ENCODE data around the gene BBX.

DNA sequence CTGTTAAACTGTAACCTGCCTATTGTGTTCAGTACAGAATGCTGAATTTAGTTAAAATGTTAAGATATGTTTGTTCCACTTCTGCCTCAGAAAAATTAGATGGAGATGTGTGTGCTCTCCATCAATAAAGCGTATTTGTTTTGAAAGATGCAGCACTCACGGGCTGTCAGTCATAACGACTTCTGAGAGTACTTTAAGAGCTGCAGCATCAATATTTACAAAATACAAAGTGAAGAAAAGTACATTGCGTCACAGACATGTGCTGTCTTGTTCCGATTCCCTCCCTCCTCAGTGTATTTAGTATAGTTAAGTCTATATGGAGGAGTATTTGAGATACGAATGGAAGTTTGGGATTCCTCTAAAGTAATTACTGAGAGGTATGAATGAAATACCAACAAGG lies 166.6 kb downstream of the BBX start:
- TF ChIP-seq, protein P1, sequence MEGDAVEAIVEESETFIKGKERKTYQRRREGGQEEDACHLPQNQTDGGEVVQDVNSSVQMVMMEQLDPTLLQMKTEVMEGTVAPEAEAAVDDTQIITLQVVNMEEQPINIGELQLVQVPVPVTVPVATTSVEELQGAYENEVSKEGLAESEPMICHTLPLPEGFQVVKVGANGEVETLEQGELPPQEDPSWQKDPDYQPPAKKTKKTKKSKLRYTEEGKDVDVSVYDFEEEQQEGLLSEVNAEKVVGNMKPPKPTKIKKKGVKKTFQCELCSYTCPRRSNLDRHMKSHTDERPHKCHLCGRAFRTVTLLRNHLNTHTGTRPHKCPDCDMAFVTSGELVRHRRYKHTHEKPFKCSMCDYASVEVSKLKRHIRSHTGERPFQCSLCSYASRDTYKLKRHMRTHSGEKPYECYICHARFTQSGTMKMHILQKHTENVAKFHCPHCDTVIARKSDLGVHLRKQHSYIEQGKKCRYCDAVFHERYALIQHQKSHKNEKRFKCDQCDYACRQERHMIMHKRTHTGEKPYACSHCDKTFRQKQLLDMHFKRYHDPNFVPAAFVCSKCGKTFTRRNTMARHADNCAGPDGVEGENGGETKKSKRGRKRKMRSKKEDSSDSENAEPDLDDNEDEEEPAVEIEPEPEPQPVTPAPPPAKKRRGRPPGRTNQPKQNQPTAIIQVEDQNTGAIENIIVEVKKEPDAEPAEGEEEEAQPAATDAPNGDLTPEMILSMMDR (IDR thresholded peaks at IDR 0.05; ENCODE audit: low read depth, low read length, missing input control) = no peak
- TF ChIP-seq EGR1 (IDR thresholded peaks at IDR 0.05; ENCODE audit: low read depth in 2 of 2) = no peak
- TF ChIP-seq JUND (IDR thresholded peaks at IDR 0.05) = no peak
- TF ChIP-seq, protein P2, sequence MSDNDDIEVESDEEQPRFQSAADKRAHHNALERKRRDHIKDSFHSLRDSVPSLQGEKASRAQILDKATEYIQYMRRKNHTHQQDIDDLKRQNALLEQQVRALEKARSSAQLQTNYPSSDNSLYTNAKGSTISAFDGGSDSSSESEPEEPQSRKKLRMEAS (IDR thresholded peaks at IDR 0.05) = no peak
- no peak for TF ChIP-seq YY1 (IDR thresholded peaks at IDR 0.05)
- TF ChIP-seq TAF1 (conservative IDR thresholded peaks at IDR 0.05) = no peak
- TF ChIP-seq, protein P3, sequence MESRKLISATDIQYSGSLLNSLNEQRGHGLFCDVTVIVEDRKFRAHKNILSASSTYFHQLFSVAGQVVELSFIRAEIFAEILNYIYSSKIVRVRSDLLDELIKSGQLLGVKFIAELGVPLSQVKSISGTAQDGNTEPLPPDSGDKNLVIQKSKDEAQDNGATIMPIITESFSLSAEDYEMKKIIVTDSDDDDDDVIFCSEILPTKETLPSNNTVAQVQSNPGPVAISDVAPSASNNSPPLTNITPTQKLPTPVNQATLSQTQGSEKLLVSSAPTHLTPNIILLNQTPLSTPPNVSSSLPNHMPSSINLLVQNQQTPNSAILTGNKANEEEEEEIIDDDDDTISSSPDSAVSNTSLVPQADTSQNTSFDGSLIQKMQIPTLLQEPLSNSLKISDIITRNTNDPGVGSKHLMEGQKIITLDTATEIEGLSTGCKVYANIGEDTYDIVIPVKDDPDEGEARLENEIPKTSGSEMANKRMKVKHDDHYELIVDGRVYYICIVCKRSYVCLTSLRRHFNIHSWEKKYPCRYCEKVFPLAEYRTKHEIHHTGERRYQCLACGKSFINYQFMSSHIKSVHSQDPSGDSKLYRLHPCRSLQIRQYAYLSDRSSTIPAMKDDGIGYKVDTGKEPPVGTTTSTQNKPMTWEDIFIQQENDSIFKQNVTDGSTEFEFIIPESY (IDR thresholded peaks at IDR 0.05) = no peak
- TF ChIP-seq FOXA1 (IDR thresholded peaks at IDR 0.05) = no peak
- TF ChIP-seq, protein P4, sequence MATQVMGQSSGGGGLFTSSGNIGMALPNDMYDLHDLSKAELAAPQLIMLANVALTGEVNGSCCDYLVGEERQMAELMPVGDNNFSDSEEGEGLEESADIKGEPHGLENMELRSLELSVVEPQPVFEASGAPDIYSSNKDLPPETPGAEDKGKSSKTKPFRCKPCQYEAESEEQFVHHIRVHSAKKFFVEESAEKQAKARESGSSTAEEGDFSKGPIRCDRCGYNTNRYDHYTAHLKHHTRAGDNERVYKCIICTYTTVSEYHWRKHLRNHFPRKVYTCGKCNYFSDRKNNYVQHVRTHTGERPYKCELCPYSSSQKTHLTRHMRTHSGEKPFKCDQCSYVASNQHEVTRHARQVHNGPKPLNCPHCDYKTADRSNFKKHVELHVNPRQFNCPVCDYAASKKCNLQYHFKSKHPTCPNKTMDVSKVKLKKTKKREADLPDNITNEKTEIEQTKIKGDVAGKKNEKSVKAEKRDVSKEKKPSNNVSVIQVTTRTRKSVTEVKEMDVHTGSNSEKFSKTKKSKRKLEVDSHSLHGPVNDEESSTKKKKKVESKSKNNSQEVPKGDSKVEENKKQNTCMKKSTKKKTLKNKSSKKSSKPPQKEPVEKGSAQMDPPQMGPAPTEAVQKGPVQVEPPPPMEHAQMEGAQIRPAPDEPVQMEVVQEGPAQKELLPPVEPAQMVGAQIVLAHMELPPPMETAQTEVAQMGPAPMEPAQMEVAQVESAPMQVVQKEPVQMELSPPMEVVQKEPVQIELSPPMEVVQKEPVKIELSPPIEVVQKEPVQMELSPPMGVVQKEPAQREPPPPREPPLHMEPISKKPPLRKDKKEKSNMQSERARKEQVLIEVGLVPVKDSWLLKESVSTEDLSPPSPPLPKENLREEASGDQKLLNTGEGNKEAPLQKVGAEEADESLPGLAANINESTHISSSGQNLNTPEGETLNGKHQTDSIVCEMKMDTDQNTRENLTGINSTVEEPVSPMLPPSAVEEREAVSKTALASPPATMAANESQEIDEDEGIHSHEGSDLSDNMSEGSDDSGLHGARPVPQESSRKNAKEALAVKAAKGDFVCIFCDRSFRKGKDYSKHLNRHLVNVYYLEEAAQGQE (IDR thresholded peaks at IDR 0.05) = no peak
- TF ChIP-seq RAD21 (IDR thresholded peaks at IDR 0.05) = no peak
- TF ChIP-seq, protein P5, sequence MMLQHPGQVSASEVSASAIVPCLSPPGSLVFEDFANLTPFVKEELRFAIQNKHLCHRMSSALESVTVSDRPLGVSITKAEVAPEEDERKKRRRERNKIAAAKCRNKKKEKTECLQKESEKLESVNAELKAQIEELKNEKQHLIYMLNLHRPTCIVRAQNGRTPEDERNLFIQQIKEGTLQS (IDR thresholded peaks at IDR 0.05) = no peak
- TF ChIP-seq GABPA (IDR thresholded peaks at IDR 0.05 in 1 of 2, conservative IDR thresholded peaks at IDR 0.05 in 1 of 2) = no peak
- TF ChIP-seq RXRA (IDR thresholded peaks at IDR 0.05) = no peak
